HG02610 (cell line): ENCODE data around the gene SSUH2.
"Not testable (repeated sequence)": the region's sequence is repeated elsewhere in the genome, so short reads cannot be mapped to it uniquely, and the experiment has no call there.

Source experiments
- ATAC-seq: cut with Tn5 transposase; IDR thresholded peaks from one replicate; pipeline ENCODE4 v1.9.1; 2021; ENCODE audit warnings: mild to moderate bottlenecking, moderate library complexity; ENCODE audit not compliant: unreplicated experiment

Gene SSUH2

DNA sequence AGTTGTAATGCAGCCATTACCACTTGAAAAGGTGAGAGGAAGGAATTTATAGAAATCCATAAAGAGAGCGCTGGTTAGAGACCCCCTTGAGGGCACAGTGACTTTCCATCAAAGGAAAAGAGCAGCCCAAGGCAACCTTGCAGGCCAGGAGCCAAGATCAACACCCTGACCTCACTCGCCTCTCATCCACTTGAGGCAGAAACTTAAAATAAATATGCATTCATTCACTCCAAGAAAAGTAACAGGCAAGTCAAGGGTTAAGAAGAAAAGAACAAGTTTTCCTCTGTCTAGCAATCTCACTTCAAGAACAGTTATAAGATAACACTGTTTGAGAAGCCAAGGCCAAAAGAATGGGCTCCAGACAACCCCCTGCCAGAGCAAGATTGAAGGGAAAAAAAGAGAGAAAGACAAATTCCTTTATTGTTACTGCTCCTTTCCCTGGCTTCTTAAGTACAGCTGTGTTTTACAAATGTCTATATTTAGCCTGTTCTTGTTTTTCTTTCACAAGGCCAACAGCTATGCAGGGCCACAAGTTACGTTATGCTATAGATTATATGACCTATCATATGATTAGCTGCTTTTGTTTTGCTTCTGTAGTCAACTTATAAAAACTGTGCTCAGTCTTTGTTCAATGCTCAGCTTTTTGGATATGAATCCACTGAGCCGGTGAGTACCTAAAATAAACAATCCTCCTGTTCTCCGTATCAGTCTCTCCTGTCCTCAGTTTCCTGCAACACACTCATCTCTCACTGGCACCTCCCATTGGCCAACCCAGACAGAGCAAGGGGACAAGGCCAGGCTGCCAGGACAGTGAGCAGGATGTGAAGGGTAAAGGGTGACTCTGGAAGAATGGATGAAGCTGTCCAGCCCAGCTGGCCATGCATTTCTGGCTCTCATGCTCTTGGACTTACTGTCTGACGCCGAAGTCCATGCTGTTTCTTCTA, 15.8 kb upstream of the SSUH2 start:
- no peak for ATAC-seq

DNA sequence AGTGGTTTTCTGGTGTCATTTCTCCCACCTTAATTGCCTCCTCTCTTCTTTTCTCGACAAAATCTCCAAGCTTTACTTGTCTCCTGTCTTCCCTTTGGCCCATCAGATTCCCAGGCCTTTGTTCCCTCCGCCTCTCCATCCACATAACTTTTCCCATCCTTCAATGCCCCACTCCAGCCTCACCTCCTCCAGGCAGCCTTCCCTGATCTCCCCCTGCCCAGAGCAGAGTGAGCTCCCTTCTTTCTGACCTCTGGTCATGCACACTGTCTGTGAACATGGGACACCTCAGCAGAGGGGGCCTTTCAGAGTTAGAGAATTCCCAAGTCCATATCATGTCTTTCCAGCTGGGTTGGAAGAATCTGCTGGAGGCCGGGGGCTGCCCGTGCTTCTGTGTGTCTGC, 14.6 kb upstream of the SSUH2 start:
- ATAC-seq = no peak

GRCh38 chr3:8658306-8659212, 14.0 kb upstream of the SSUH2 start:
- peak; percentile 73 for ATAC-seq

- ATAC-seq = peak; percentile 27
These were observed 13.3 kb upstream of the SSUH2 start for GRCh38 chr3:8657804-8658305.

DNA sequence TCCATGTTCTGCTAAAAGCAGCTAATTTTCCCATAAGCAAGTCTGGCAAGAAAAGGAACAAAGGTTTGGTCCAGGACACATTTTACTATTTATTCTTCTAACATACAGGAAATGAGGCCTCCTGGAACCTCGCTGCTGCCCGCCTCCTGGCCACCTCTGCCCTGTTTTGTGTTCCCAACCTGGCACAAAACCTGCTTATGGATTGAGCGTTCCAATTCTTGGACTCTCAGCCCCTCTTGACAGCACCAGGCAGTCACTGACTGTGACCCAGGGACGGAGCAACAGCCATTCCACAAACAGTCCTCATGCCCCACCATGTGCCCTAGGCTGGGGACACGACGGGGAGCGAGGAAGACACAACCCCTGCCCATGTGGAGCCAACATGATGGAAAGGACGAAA, 11.6 kb upstream of the SSUH2 start:
- ATAC-seq = no peak

GRCh38 chr3:8655387-8655835, 10.8 kb upstream of the SSUH2 start:
- ATAC-seq = no peak

DNA sequence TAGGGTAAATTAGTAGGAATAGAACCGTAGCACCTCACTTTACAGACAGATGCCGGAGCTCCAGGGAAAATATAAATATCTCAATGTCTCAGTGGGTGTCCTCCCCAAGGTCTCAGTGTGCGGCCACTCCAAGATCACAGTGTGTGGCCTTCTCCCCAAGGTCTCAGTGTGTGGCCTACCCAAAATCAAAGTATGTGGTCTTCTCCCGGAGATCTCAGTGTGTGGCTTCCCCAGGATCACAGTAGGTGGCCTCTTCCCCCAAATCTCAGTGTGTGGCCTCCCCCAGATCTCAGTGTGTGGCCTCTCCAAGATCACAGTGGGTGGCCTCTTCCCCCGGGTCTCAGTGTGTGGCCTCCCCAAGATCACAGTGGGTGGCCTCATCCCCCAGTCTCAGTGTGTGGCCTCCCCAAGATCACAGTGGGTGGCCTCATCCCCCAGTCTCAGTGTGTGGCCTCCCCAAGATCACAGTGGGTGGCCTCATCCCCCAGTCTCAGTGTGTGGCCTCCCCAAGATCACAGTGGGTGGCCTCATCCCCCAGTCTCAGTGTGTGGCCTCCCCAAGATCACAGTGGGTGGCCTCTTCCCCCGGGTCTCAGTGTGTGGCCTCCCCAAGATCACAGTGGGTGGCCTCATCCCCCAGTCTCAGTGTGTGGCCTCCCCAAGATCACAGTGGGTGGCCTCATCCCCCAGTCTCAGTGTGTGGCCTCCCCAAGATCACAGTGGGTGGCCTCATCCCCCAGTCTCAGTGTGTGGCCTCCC, 10.2 kb upstream of the SSUH2 start:
- ATAC-seq = not testable (repeated sequence)

GRCh38 chr3:8653800-8654408, 9.3 kb upstream of the SSUH2 start:
- ATAC-seq = no peak

GRCh38 chr3:8652324-8652987, 7.9 kb upstream of the SSUH2 start:
- ATAC-seq = no peak

DNA sequence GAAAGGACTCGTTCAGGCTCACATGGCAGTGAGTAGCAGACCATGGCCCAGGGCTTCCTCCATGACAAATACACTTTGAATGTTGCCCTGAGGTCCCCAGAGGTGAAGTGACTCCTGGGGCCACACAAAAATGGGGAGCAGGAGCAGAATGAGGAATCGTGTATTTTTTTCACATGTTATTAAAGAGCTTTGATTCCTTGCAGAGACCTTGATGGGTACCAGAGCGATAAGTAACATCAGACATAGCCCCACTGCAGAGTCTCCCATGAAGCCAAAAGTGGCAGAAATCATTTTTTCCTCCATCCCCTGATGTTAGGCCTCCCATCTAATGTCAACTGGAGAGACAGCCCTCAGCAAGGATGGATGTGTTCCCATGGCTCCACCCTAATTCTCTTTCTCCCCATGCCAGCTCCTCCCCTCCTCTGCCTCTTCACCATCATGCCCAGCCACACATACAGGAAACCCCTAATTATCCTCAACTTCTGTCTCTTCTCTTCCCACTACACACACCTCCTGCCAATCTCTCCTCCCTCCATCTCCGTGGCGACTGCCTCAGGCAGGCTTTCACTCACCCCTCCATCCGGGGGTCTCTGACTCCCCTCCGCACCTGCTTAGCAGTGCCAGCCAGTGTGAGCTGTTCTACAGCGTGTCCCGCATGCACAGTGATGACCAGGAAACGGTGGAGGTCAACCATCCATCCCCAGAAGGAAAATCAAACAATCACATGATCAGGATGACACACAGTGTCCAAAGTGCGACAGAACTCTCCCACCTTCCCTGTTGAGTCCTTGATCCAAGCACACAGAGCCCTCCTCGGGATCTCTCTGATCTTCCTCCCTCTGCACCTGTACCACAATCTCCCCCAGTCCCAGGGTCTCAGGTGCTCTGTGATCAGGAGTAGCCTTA, 7.1 kb upstream of the SSUH2 start:
- no peak for ATAC-seq

DNA sequence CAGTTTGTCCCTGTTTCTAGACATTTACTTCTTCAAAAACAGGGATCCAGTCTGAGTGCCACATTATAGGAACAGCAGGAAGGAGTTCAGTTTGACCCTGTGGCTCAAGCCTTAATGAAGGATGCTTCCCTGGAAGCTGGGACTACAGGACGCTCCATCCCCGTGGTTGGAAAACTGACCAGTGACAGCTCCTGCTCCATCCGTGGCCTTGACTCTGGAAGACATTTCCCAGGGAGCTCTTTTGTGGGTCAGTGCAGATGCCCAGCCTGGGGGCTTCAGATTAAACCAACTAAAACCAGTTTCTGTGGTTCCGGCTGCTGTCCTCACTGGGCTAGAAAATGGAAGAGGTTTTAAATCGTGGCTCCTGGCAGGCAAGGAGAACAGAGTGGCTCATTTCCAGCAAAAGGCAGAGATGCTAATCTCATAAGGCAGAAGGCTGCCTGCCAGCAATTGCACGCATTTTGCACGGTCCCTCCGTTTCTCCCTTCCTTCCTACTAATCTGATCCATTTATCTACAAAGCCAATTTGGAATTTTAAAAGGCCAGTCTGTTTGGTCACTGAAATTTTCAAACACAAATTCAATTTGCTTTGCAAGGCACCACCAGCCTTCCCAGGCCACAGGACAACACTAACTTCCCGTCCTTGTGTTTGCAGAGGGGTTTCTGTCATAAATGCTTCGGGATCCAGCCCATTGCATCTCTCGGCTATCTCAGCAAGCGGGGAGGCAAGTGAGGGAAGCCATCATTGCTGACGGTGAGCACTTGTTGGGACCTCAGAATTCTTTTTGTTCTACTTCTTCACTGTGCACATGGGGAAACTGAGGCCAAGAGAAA, 6.2 kb upstream of the SSUH2 start:
- no peak for ATAC-seq

- ATAC-seq = no peak
These were observed 5.2 kb upstream of the SSUH2 start for GRCh38 chr3:8649757-8650156.

DNA sequence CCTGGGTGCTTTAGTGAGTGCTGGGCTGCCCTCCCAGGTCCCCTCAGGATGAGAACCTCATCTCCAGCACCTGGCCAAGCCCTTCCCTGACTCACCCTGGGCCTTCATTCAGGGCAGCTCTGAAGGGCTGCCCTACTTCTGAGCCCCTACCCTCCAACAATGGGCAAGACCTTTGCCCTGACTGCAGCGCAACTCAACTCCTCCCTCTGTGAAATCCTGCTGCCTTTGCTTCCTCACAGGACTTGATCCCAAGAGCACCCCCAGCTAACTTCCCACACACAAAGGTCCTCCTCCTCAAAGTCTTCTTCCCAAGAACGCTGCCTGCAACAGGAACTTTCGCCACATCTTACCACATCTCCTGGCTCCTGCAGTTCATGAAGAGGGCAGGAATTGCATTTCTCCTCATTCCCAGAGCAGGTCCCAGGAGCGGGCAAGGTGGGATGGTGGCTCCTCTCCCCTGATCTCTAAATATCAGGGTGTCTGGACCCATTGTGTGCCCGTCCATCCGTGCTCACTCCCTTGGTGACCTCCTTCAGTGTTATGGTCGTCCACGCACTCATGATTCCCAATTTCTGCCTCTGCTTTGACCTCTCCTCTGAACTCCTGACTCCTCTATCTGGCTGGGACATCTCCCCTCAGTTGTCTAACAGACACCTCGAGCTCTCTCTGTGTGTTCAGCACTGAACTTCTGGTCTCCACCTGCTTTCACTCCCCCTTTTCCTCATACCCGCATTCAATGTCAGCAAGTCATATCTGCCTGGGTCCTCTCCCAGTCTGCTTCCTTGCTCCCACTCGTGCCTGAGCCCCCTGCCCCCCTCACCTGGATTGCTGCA, 4.5 kb upstream of the SSUH2 start:
- ATAC-seq = no peak

DNA sequence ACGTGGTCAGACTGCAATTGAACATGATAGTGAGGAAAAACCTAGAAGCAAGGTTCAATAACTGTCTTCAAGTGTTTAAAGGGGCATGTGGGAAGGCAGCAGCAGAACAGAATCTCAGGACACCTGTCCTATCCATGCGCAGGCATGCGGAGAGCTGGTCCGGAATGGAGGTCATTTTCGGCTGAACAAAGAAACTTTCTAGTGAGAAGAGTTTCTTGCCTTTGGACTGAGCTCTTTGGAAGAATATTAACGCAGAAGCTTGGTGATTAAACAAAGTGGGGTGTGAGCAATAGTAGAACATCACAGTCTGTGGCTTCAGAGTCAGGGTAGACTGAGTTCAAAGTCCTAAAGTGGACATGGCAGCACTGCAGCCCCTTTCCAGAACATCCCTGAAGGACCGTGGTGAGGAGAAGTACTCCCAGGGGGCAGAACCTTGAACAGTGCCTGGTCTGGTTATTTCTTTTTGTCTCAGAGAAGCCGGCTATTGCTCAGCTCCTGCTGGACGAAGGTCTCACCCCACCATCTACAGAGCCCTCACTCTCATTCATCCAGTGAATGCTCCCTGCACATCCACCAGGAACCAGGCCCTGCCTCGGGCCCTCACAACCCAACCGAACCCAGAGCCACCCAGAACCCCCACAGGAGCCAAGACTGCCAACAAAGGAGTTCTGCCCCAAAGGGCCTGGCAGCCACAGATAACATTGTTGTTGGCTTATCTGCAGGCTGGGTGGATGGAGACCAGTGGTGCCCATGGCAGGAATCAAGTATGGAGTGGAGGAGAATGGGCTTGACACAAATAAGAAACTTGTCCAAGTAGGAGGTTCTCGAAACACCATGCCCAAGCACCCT, 2.8 kb upstream of the SSUH2 start:
- ATAC-seq = no peak

GRCh38 chr3:8646313-8646938, 1.8 kb upstream of the SSUH2 start:
- no peak for ATAC-seq

GRCh38 chr3:8645712-8646111, 1.1 kb upstream of the SSUH2 start:
- no peak for ATAC-seq
